ENCODE results near the gene MEGF8. TPM values are rescaled to one million over a fixed set of nuclear protein-coding genes. Genes with fewer than 3 reads are reported as not detected.

Gene MEGF8
- total and polyA plus RNA-seq, 2 of the 13 experiments (the other 11 are each of a cell fraction or from before 2014, with no cell fraction given) = 4.0 to 8.8 TPM

DNA sequence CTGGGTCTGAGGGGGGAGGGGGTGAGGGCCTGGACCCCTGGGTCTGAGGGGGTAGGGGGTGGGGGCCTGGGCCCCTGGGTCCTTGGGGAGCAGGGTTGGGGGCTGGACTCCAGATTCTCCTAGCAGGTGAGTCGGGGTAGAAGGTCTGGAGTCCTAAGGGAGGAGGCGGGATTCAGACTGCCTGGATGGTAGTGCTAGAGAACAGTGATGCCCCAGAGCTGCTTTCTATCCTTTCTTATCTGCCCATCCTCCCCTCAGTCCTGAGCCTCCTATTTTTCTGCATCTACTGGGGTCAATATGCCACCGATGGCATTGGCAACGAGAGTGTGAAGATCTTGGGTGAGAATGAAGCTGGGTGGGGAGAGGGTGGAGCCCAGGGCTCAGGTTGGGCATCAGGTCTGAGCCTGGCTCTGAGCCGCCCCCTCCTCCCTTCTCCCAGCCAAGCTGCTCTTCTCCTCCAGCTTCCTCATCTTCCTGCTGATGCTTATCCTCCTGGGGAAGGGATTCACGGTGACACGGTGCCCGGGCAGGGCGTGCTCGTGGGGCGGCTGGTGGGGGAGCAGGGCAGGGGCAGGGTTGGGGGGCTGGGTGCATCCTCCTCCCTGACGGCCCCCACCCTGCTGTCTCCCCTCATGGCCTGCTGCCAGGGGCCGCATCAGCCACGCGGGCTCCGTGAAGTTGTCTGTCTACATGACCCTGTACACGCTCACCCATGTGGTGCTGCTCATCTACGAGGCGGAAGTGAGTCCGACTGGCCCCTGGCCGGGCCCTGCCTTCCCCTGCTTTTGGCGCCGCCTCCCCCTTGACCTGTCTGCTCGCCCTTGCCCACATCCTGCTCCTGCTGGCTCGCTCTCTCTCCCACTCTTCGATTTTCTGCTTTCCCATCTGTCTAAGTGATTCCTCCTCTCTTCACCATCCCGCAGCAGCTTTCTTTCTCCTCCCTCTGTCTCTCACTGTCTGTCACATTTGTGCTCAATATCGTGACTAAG is 8.9 kb upstream of the MEGF8 start (continued):
- TF ChIP-seq AGO2 (optimal IDR thresholded peaks at IDR 0.05; ENCODE audit: low read depth, low read length) (no peak), ZNF776 (CRISPR knock-in tag; IDR thresholded peaks at IDR 0.05) (no peak), MAF1 (CRISPR knock-in tag; IDR thresholded peaks at IDR 0.05; ENCODE audit: borderline replicate concordance) (no peak), ARNT2 (CRISPR knock-in tag; IDR thresholded peaks at IDR 0.05; ENCODE audit: low read depth) (no peak), ZNF343 (CRISPR knock-in tag; IDR thresholded peaks at IDR 0.05) (no peak), CCAR2 (optimal IDR thresholded peaks at IDR 0.05; ENCODE audit: low read depth, low read length) (no peak), NR3C1 (CRISPR knock-in tag; IDR thresholded peaks at IDR 0.05) (no peak), IKZF4 (CRISPR knock-in tag; IDR thresholded peaks at IDR 0.05; ENCODE audit: borderline replicate concordance, low read depth, not compliant biosample characterization) (no peak), ONECUT2 (CRISPR knock-in tag; IDR thresholded peaks at IDR 0.05) (no peak), CREB1 (IDR thresholded peaks at IDR 0.05) (no peak), CREB1 (CRISPR knock-in tag; IDR thresholded peaks at IDR 0.05) (no peak), ZFAT (CRISPR knock-in tag; conservative IDR thresholded peaks at IDR 0.05) (no peak), MYC (CRISPR knock-in tag; IDR thresholded peaks at IDR 0.05; ENCODE audit: borderline replicate concordance) (peak; percentile 77), KDM5B (CRISPR knock-in tag; IDR thresholded peaks at IDR 0.05; ENCODE audit: borderline replicate concordance) (no peak; the same call in 1 of the 2 replicates), GABPB1 (CRISPR knock-in tag; IDR thresholded peaks at IDR 0.05) (peak; percentile 90), ZNF224 (CRISPR knock-in tag; IDR thresholded peaks at IDR 0.05) (no peak), JUND (CRISPR knock-in tag; IDR thresholded peaks at IDR 0.05) (no peak), ZNF678 (CRISPR knock-in tag; IDR thresholded peaks at IDR 0.05) (0 out of 2 replicates have a peak, but pooled peaks have one; percentile 31), ZNF773 (CRISPR knock-in tag; IDR thresholded peaks at IDR 0.05; ENCODE audit: borderline replicate concordance) (no peak), U2AF1 (optimal IDR thresholded peaks at IDR 0.05; ENCODE audit: low read depth, low read length) (no peak)
- TF ChIP-seq, protein P1, sequence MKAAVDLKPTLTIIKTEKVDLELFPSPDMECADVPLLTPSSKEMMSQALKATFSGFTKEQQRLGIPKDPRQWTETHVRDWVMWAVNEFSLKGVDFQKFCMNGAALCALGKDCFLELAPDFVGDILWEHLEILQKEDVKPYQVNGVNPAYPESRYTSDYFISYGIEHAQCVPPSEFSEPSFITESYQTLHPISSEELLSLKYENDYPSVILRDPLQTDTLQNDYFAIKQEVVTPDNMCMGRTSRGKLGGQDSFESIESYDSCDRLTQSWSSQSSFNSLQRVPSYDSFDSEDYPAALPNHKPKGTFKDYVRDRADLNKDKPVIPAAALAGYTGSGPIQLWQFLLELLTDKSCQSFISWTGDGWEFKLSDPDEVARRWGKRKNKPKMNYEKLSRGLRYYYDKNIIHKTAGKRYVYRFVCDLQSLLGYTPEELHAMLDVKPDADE (CRISPR knock-in tag; IDR thresholded peaks at IDR 0.05) = no peak
- TF ChIP-seq, protein P2, sequence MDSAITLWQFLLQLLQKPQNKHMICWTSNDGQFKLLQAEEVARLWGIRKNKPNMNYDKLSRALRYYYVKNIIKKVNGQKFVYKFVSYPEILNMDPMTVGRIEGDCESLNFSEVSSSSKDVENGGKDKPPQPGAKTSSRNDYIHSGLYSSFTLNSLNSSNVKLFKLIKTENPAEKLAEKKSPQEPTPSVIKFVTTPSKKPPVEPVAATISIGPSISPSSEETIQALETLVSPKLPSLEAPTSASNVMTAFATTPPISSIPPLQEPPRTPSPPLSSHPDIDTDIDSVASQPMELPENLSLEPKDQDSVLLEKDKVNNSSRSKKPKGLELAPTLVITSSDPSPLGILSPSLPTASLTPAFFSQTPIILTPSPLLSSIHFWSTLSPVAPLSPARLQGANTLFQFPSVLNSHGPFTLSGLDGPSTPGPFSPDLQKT (CRISPR knock-in tag; IDR thresholded peaks at IDR 0.05; ENCODE audit: borderline replicate concordance) = no peak
- TF ChIP-seq, protein P3, sequence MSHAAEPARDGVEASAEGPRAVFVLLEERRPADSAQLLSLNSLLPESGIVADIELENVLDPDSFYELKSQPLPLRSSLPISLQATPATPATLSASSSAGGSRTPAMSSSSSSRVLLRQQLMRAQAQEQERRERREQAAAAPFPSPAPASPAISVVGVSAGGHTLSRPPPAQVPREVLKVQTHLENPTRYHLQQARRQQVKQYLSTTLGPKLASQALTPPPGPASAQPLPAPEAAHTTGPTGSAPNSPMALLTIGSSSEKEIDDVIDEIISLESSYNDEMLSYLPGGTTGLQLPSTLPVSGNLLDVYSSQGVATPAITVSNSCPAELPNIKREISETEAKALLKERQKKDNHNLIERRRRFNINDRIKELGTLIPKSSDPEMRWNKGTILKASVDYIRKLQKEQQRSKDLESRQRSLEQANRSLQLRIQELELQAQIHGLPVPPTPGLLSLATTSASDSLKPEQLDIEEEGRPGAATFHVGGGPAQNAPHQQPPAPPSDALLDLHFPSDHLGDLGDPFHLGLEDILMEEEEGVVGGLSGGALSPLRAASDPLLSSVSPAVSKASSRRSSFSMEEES (CRISPR knock-in tag; IDR thresholded peaks at IDR 0.05) = peak; percentile 56; the same call in 1 of the 2 replicates
- TF ChIP-seq, protein P4, sequence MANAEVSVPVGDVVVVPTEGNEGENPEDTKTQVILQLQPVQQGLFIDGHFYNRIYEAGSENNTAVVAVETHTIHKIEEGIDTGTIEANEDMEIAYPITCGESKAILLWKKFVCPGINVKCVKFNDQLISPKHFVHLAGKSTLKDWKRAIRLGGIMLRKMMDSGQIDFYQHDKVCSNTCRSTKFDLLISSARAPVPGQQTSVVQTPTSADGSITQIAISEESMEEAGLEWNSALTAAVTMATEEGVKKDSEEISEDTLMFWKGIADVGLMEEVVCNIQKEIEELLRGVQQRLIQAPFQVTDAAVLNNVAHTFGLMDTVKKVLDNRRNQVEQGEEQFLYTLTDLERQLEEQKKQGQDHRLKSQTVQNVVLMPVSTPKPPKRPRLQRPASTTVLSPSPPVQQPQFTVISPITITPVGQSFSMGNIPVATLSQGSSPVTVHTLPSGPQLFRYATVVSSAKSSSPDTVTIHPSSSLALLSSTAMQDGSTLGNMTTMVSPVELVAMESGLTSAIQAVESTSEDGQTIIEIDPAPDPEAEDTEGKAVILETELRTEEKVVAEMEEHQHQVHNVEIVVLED (CRISPR knock-in tag; IDR thresholded peaks at IDR 0.05; ENCODE audit: borderline replicate concordance) = no peak
